HG03135 (cell line): ENCODE results near the gene ARHGAP6.
"Not testable (repeated sequence)": the region's sequence is repeated elsewhere in the genome, so short reads cannot be mapped to it uniquely, and the experiment has no call there.

Experiments
- ATAC-seq: cut with Tn5 transposase; IDR thresholded peaks from one replicate; pipeline ENCODE4 v1.9.1; 2021; ENCODE audit warnings: mild to moderate bottlenecking, moderate library complexity; ENCODE audit not compliant: unreplicated experiment

ARHGAP6 gene

DNA sequence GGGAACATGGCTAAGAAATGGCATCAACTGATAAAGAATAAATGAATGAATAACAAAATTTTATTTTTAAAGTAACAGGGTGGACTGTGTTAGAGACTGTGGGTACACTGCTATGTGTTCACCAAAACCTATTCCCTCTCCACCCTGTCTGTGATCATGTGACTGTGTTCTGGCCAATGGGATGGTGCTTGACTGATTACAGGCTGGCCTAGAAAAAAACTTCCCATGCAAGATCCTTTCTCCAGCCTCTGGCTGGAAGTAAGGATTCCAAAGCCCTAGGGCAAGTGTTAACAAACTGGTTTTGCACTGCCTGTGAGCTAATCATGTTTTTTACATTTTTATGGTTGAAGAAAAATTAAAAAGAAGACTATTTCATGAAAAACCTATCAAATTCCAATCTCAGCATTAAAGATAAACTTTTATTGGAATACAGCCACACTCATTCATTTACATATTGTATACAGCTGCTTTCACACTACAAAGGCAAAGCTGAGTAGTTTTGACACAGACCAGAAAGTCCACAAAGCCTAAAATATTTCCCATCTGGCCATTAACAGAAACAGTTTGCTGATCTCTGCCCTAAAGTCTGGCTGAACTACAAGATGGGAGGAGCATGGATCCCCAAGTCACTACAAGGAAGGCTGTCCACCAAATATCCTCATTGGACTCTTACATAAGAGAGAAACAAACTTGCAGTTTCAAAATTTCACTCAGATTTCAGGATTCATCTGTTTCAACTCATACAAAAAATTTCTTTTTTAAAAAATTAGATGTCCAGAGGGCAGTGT is 133.2 kb downstream of the ARHGAP6 start:
- no peak for ATAC-seq

DNA sequence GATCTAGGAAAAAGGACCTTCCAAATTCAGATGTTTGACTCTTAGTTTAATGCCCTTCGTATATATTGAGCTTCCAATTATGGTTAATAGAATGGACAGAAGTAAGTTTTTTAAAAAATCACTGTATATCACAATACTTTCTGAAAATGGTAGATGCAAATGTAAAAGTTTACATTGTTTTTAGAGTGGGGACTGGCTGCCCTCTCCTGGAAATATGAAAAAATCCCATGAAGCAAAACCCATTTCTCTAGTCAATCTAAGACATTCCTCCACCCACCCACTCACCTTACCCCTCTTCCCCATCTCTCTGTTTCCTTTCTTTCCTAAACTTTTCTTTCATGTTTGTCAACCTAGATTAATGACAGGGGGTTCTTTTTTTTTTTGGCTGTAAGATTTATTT is 134.5 kb downstream of the ARHGAP6 start:
- no peak for ATAC-seq

GRCh38 chrX:11530621-11531020 is 135.1 kb downstream of the ARHGAP6 start:
- ATAC-seq, result no peak

DNA sequence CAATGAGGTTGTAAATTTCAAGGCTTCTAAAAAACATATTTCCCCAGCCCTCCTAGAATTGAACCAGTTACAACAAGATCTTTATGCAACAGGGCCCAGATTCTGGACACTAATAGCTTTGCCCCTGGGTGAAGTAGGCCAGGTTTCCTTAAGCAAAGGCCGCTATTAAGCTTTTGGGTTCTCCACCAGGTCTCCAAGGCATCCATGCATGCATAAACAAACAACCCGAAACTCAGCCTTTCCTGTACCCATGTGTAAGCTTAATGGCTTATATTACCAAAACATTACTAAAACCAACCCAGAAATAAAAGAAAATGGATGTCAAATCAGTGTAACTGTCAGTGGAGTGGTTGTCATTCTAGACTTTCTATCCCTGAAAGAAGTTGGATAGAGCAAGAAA is 137.1 kb downstream of the ARHGAP6 start:
- ATAC-seq, result no peak

GRCh38 chrX:11525685-11526084 is 140.0 kb downstream of the ARHGAP6 start:
- ATAC-seq, result no peak

GRCh38 chrX:11519234-11519633 is 146.5 kb downstream of the ARHGAP6 start:
- not testable (repeated sequence) for ATAC-seq

GRCh38 chrX:11509786-11510185 is 155.9 kb downstream of the ARHGAP6 start:
- ATAC-seq, result no peak

- ATAC-seq, result no peak
Measured at GRCh38 chrX:11504234-11504633, 161.5 kb downstream of the ARHGAP6 start.

DNA sequence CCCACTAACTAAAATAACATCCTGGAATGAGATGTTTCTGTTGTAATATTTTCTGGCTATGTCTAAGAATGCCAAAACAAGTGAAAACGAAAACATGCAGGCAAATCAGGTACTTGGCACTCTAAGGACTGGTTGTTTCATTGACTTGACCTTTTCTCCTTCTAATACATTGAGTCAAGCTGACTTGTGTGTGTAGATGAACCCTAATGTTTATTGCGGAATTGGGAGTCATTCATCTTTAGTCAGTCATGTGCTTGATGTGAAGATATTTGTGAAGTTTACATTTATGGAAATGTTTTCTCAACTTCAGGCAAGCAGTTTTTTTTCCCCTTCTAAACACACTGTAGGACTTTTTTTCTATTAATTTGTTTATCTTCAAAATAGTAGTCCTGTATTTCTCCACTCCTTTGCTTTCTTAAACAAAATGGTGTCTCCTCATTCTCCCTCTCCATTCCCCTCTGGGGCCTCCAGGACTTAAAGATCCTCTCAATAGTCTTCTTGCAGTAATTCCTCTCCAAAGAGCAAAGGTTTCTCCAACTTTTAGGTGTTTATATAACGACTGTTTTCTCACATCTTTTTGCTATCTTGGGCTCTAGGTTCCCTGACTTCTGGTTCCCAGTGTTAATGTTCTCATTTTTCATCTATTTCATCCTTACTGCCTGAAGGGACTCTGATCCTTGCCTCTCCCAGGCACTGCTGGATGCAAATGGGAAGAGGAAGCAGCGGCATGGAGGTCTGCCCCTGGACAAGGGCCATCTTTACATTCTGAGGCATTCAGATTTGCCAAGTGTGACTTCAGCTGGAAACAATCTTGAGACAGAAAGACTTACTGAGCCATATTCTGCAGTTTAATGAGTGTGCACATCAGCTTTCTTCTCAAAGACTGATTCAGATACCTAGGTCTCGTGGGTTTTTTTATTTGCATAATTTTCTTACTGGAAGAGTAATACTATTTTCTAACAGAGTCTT is 166.4 kb downstream of the ARHGAP6 start:
- ATAC-seq, result no peak

DNA sequence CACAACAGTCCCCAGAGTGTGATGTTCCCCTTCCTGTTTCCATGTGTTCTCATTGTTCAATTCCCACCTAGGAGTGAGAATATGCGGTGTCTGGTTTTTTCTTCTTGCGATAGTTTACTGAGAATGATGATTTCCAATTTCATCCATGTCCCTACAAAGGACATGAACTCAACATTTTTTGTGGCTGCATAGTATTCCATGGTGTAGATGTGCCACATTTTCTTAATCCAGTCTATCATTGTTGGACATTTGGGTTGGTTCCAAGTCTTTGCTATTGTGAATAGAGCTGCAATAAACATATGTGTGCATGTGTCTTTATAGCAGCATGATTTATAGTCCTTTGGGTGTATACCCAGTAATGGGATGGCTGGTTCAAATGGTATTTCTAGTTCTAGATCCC is 174.3 kb downstream of the ARHGAP6 start:
- ATAC-seq, result not testable (repeated sequence)

GRCh38 chrX:11484290-11484689 is 181.4 kb downstream of the ARHGAP6 start:
- ATAC-seq, result no peak

- no peak for ATAC-seq
Measured at GRCh38 chrX:11481035-11481434, 184.7 kb downstream of the ARHGAP6 start.

DNA sequence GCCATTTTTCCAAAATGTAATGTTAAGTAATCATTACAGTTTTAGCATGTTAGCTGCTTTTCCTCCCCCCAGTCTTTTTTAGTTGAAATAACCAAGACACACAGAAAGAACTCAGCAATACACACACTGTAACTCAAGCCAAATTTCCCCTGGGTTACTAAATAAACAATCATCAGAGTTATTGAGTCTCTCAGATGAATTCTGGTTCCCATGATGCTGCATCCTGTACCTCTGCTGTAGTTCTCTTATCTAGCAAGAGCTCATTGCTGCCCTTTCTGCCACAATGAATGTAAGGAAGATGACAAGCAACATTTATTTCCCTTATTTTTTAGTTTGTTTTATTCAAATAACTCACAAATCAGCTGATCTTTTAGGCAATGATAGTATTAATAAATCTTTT is 185.1 kb downstream of the ARHGAP6 start:
- ATAC-seq, result no peak

DNA sequence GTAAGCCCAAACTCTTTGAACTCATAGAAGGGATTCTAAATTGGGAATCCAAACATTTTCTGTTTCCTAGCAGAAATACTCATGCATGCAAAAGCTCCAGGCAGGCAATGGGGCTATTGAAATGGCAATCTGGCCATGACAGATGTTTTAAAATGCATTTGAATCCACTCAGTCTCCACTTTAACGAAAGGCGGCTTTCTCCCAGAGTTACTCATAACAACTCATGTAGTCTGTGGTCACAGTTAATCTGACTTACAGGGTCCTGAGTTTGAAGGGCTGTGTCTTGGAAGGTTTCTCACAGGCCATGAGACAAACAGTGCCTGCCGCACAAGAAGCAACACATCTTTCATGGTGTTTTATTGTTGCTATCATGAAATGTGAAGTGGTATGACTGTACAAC is 186.8 kb downstream of the ARHGAP6 start:
- no peak for ATAC-seq

GRCh38 chrX:11478026-11478425 is 187.7 kb downstream of the ARHGAP6 start:
- ATAC-seq, result no peak

DNA sequence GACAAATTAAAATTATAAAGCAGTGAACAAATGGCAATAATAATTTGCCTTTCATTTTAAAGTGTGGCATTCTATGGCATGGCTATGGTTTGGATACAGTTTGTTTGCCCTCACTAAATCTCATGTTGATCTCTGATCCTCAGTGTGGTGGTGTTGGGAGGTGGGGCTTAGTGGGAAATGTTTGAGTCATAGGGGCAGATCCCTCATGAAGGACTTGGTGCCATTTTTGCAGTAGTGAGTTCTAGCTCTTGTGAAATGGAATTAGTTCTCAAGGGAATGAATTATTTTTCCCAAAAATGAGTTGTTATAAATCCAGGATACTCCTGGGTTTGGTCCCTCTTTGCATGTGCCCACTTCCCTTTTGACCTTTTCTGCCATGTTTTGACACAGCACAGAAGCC is 191.1 kb downstream of the ARHGAP6 start:
- no peak for ATAC-seq

GRCh38 chrX:11474021-11474420 is 191.7 kb downstream of the ARHGAP6 start:
- ATAC-seq, result no peak

- no peak for ATAC-seq
Measured at GRCh38 chrX:11472879-11473278, 192.8 kb downstream of the ARHGAP6 start.

DNA sequence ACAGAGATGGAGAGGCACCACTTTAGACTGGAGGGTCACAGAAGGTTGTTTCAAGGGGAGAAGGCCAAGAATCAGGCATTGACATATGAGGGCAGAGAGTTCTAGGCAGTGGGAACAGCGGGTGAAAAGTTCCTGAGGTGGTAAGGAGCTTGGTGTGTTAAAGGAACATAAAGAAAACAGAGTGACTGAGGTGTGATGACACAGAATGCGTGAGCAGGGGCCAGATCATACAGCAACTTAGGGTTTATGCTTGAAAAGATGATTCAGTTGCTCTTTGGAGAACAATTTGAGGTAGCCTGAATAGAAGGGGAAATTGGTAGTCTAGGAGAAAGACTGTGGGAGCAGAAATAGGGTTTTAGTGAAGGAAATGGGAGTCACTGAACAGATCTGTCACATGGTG is 193.3 kb downstream of the ARHGAP6 start:
- no peak for ATAC-seq

DNA sequence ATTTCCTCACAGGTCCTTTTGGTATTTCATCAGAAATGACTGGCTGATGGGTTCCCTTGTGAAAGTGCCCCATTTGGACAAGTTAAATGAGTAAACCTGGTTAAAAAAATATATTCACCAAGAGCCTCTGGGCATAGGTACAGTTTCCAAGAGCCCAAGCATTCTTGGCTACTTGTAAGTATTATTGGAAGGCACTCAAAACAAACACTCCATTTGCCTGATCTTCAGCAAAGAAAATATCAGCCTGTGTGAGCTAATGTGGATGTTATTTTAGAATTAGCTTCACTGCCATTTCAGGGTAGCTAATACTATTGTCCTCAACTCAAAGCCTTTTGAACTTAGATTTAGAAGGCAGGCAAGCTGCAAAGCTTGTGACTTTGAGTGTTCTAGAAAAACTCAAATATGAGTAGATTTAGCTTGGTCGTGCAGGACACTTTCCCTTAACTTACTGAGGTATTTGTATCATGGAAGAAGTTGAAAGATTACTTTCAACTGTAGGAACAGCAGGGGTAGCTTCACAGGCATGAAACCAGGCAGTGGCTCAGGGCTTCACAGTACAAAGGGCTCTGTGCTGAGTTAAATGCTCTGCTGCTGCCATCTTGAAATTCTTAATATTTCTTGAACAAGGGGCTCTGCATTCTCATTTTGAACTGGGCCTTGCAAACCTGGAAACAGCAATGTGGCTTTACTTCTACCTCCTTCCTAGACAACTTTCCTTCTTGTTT is 195.3 kb downstream of the ARHGAP6 start:
- ATAC-seq, result no peak
